ENCODE results near the gene VARS2. TPM values are rescaled to one million over a fixed set of nuclear protein-coding genes. Genes with fewer than 3 reads are reported as not detected.
"Not testable (repeated sequence)": the region's sequence is repeated elsewhere in the genome, so short reads cannot be mapped to it uniquely, and the experiment has no call there.

Gene VARS2
- 10 to 100 TPM; 12.0 to 17.5 (median 12.6) TPM for polyA plus RNA-seq

DNA sequence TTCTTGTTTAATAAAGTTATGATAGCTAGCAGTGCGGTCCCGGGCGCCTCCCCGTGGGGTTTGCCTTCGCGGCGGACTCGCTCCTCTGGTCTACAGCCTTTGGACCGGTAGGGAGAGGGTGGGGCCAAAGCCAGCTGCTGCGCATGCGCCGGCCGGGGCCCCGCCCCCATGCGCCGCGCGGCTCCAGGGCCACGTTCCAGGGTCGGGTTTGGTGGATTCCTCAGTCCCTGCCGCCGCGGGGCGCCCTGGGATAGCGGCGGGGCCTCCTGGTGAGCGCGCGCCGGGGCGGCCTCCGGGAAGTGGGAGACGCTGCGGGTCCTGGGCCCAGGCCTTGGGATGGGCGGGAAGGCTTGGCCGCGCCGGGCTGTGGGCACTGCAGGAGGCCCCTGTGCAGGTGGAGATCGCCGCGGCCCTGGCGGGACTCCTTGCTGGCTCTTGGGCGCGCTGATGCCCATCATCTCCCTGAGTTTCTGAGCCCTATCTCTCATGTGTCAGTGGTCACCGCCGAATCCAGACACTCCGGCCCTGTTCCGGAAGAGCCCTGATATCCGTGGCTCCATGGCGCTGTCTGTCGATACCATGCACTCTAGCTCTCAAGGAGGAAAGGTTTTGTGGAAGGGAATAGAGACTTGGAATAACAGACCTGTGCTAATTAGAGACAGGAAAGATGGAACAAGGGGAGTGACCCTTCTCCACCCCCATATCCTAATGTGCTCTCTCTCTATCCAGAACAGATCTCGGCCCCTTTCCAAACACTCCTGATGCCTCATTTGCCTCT lies at the start of gene VARS2:
Gene VARS2 (plus strand): TSS at position 163 of the 778 bp plus-strand sequence. CDS start 599 bp downstream, at position 762.
- Mint-ChIP-seq H3K27me3 (ENCODE audit: low read depth in 3 of 3) (peaks cover 1 to 8% (median 3%) of the 10 kb centered on the region in 3 donors), H3K36me3 (peaks cover 20 to 30% (median 27%) of the 10 kb centered on the region in 3 donors), H3K27ac (peak within 1 kb of the TSS; percentile 73 to 92 (median 86)), H3K9me3 (no peaks in the 10 kb centered on the region), H3K4me3 (peak within 1 kb of the TSS; percentile 87 to 98 (median 91)), H3K4me1 (peaks cover 20 to 53% of the 10 kb centered on the region in 2 donors)
- peak; percentile 87 to 90 (median 89) for DNase-seq

DNA sequence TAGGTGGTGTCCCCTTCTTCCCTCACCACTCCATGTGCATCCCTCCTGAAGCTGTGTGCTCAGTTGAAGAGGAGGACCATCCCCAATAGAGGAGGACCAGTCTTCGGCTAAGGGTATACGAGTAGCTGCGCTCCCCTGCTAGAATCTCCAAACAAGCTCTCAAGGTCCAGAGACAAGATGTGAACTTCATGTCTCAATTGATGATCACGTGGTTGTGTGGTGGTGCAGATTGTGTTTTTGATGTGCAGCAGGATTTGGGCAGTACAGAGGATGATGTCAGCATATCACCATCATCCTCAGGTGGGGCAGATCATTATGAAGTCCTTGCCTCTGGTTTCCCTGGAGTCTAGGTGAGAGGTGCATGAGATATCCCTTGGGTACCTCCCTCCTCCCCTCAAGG lies 49.7 kb upstream of the VARS2 start:
- DNase-seq, result no peak
- peaks cover 0 to under 1% (median 0%) of the 10 kb centered on the region in 3 donors for H3K27me3 Mint-ChIP-seq (ENCODE audit: low read depth in 3 of 3)
- peaks cover 6 to 11% (median 9%) of the 10 kb centered on the region in 6 donors for H3K9me3 Mint-ChIP-seq
- no peaks in the 10 kb centered on the region for H3K4me1 Mint-ChIP-seq
- no peak overlapping the region for H3K4me3 Mint-ChIP-seq
- H3K27ac Mint-ChIP-seq, result no peak overlapping the region
- peaks cover 3 to 10% (median 8%) of the 10 kb centered on the region in 3 donors for H3K36me3 Mint-ChIP-seq

DNA sequence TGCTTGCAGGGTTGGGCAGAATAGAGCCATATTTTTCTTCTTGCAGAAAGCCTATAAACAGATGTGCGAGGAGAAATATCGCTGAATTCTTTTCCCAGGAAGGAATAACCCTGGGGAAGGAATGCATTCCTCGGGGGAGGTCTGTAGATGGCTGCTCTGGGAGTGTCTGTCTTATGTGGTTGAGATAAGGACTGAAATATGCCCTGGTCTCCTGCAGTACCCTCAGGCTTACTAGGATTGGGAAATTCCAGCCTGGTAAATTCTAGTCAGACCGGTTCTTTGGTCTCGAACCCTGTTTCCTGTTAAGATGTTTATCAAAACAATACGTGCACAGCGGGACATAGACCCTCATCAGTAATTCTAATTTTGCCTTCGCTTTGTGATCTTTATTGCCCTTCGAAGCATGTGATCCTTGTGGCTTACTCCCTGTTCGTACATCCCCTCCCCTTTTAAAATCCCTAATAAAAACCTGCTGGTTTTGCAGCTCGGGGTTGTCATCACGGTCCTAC lies 44.7 kb upstream of the VARS2 start:
- peaks cover 0 to 20% (median 14%) of the 10 kb centered on the region in 3 donors for H3K36me3 Mint-ChIP-seq
- not testable (repeated sequence) for H3K27ac Mint-ChIP-seq; H3K4me1 Mint-ChIP-seq; H3K4me3 Mint-ChIP-seq; DNase-seq; H3K27me3 Mint-ChIP-seq (ENCODE audit: low read depth in 3 of 3)
- peaks cover 9 to 34% (median 25%) of the 10 kb centered on the region in 6 donors for H3K9me3 Mint-ChIP-seq

DNA sequence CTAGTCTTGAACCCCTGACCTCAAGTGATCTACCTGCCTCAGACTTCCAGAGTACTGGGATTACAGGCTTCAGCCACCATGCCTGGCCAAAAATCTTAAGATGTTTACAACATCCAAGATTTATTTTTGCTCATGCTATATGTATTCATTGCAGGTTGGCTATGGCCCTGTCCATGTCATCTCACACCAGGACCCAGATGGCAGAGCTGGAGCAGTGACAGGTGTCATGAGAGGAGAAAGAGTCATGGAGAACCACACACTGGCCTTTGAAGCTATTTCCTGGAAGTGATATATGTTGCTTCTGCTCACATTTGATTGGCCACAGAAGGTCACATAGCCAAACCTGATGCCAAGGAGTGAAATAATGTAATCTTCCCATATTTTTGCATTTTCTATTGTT lies 43.5 kb upstream of the VARS2 start:
- peaks cover under 1 to 3% (median 2%) of the 10 kb centered on the region in 3 donors for H3K27me3 Mint-ChIP-seq (ENCODE audit: low read depth in 3 of 3)
- H3K4me3 Mint-ChIP-seq, result no peak overlapping the region
- H3K4me1 Mint-ChIP-seq, result peaks cover 2 to 8% of the 10 kb centered on the region in 2 donors
- DNase-seq, result no peak
- no peak overlapping the region for H3K27ac Mint-ChIP-seq
- peaks cover 9 to 34% (median 25%) of the 10 kb centered on the region in 6 donors for H3K9me3 Mint-ChIP-seq
- peaks cover 0 to 20% (median 14%) of the 10 kb centered on the region in 3 donors for H3K36me3 Mint-ChIP-seq

DNA sequence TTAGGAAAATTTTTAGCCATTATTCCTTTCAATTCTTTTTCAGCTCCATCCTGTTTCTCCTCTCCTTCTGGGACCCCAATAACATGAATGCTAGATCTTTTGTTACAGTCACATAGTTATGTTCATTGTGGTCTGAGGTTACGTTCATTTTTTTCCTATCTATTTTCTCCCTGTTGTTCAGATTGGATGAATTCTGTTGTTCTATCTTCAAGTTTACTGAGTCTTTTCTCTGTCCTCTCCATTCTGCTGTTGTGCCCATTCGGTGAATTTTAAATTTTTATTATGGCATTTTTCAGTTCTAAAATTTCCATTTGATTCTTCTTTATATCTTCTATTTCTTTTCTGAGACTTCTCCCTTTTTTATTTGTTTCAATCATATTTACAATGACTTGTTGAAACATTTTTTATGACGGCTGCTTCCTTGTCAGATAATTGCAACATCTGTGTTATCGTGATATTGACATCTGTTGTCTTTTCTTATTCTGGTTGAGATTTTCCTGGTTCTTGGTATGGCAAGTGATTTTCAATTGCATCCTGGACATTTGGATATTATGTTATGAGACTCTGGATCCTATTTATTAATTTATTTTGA lies 42.4 kb upstream of the VARS2 start:
- peaks cover 2 to 3% (median 2%) of the 10 kb centered on the region in 3 donors for H3K27me3 Mint-ChIP-seq (ENCODE audit: low read depth in 3 of 3)
- H3K4me3 Mint-ChIP-seq, result peak overlapping the region in 1 of 5 donors; percentile 1
- DNase-seq, result no peak
- peaks cover 2 to 8% of the 10 kb centered on the region in 2 donors for H3K4me1 Mint-ChIP-seq
- H3K9me3 Mint-ChIP-seq, result peaks cover 9 to 34% (median 25%) of the 10 kb centered on the region in 6 donors
- H3K27ac Mint-ChIP-seq, result no peak overlapping the region
- peaks cover 0 to 20% (median 14%) of the 10 kb centered on the region in 3 donors for H3K36me3 Mint-ChIP-seq

DNA sequence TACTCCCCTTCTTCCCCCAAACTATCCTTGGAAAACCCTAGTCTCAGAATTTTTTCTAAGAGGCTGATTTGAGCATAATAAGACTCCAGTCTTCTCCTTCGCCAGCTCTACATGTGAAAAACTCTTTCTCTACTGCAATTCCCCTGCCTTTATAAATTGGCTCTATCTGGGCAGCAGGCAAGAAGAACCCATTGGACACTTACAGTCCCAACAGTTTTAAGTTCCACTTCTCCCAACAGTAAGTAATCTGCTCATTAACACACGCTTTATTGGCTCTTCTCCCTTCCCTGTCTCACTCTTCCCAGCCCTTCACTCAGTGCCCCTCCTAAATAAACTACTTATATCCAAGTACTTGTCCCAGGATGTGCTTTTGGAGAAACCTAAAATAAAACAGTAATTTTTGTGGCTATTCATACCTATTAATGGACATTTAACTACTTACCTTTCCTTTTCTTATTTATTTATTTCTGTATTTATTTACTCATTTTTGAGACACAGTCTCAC lies 40.8 kb upstream of the VARS2 start:
- peaks cover 9 to 34% (median 25%) of the 10 kb centered on the region in 6 donors for H3K9me3 Mint-ChIP-seq
- peaks cover 2 to 3% (median 2%) of the 10 kb centered on the region in 3 donors for H3K27me3 Mint-ChIP-seq (ENCODE audit: low read depth in 3 of 3)
- H3K4me3 Mint-ChIP-seq, result no peak overlapping the region
- H3K4me1 Mint-ChIP-seq, result peaks cover 10 to 17% of the 10 kb centered on the region in 2 donors
- DNase-seq, result no peak
- H3K27ac Mint-ChIP-seq, result no peak overlapping the region
- peaks cover 0 to 20% (median 14%) of the 10 kb centered on the region in 3 donors for H3K36me3 Mint-ChIP-seq

DNA sequence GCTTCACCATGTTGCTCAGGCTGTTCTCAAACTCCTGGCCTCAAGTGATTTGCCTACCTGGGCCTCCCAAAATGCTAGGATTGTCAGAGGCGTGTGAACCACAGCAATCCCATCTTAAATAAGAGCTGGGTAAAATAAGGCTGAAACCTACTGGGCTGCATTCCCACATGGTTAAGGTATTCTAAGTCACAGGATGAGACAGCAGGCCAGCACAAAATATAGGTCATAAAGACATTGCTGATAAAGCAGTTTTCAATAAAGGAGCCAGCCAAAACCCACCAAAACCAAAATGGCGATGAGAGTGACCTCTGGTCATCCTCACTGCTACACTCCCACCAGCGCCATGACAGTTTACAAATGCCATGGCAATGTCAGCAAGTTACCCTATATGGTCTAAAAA lies 40.2 kb upstream of the VARS2 start:
- not testable (repeated sequence) for H3K4me3 Mint-ChIP-seq; DNase-seq; H3K27me3 Mint-ChIP-seq (ENCODE audit: low read depth in 3 of 3); H3K27ac Mint-ChIP-seq
- peaks cover 0 to 20% (median 10%) of the 10 kb centered on the region in 3 donors for H3K36me3 Mint-ChIP-seq
- H3K4me1 Mint-ChIP-seq, result peaks cover 10 to 17% of the 10 kb centered on the region in 2 donors
- H3K9me3 Mint-ChIP-seq, result peaks cover 7 to 30% (median 21%) of the 10 kb centered on the region in 6 donors

DNA sequence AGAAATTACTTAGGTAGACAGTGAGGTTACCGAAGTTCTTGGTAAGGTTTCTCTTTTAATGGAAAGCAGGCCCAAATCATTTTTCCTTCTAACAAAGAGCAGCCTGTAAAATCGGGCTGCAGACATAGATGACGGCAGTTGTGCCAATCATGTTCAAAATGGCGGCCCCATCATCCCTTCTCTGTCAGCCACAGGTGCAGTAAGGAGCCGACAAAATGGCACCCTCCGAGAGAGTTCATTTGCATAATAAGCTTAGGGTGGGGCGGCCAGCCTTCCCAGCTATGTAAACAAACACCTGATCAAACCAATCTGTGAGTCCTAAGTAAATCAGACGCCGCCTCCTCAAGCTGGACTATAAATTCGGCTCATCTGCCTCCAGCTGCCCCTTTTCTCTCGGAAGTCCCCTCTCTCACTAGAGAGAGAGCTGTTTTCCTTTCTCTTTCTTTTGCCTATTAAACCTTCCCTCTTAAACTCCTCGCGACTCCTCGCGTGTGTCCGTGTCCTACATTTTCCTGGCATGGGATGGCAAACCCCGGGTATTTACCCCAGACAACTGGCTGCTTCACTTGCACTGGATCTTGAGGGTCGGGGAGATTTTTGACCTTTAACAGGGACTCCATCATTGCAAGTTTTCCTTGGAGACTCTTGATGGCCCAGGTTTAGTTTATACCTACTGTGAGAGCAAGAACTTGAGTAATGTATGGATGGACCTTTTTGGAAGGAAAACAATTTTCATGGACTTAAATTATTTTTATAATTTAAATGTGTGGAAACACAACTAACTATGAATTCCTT lies 38.6 kb upstream of the VARS2 start:
- peaks cover 10 to 17% of the 10 kb centered on the region in 2 donors for H3K4me1 Mint-ChIP-seq
- H3K4me3 Mint-ChIP-seq, result no peak overlapping the region
- H3K9me3 Mint-ChIP-seq, result peaks cover 5 to 17% (median 10%) of the 10 kb centered on the region in 6 donors
- peak overlapping the region in 1 of 6 donors; percentile 16 for H3K27ac Mint-ChIP-seq
- no peak for DNase-seq
- H3K36me3 Mint-ChIP-seq, result peaks cover 0 to 10% (median 6%) of the 10 kb centered on the region in 3 donors
- H3K27me3 Mint-ChIP-seq (ENCODE audit: low read depth in 3 of 3), result peaks cover 3 to 6% (median 4%) of the 10 kb centered on the region in 3 donors

DNA sequence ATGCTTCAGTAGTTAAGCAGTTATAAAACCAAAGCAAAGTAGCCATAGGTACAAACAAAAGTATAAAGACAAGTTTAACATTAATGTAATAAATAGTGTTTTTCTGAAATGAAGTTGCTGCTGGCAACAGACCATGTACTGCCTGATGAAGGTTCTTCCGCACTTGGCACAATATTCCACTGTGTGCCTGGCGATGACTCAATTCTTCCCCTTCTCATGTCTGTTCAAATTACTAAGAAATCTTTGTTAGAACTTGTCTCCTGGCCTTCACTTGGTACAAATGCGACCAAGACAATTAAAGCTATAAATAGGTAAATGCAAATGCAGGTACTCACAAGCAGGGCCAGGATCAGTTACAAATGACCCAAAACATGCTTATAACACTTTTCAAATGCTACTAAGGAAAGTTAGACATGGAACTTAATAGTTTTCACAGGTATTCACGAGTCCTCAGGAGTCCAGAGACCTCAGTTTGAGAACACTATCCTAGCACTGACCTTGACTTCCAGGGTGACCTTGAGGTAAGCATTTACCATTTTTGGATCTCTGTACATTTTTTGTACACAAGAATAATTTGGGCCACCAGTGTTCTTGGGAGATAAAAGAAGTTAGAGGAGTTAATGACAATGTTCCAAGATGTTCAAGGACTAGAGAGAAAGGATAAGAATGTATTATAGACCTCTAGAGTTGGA lies 37.9 kb upstream of the VARS2 start:
- Mint-ChIP-seq H3K27ac (peak overlapping the region in 1 of 6 donors; percentile 30), H3K4me1 (peaks cover 10 to 17% of the 10 kb centered on the region in 2 donors), H3K36me3 (peaks cover 0 to 6% (median 6%) of the 10 kb centered on the region in 3 donors), H3K4me3 (peak overlapping the region in 1 of 5 donors; percentile 25), H3K9me3 (peaks cover 2 to 10% (median 7%) of the 10 kb centered on the region in 6 donors), H3K27me3 (ENCODE audit: low read depth in 3 of 3) (peaks cover under 1 to 6% (median 4%) of the 10 kb centered on the region in 3 donors)
- no peak for DNase-seq

DNA sequence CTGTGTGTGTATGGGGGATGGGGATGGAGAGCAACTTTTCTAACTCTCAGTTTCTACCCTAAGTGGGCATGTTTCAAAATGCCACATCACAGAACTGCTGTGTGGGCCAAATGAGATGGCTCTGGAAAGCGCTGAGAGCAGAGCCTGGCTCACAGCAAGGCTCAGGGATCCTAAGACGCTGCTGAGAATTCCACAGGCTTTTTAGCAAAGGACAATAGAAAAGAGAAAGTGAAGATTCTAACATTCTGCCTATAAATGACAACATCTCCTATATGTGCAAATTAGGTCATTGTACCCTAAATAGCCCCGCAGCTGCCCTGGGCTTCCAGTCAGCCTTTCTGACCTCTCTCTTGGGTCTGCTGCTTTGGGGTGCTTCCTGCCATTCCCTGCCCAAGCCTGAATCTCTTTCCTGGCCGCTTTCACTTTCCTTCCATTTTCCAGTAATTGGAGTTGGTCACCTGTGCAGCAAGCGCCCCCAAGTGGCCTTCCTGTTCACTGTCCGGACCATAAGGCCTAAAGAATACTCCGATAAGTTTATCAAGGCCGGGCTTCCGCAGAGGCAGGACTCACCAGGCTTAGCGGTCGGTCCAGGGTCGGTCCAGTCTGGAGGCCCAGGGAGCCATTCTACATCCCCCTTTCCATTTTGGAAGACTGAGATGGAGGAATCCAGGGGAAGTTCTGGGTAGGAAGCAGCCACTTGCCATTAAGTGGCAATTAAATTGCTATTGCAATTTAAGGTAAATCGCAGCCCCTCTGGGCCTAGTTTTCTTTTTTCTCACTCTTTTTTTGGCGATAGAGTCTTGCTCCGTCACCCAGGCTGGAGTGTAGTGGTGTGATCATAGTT lies 36.4 kb upstream of the VARS2 start:
- peak; percentile 68 to 76 (median 71) for DNase-seq
- peak overlapping the region; percentile 18 to 88 (median 74) for H3K27ac Mint-ChIP-seq
- H3K36me3 Mint-ChIP-seq, result no peaks in the 10 kb centered on the region
- peaks cover 4 to 6% (median 4%) of the 10 kb centered on the region in 3 donors for H3K27me3 Mint-ChIP-seq (ENCODE audit: low read depth in 3 of 3)
- peaks cover 7 to 9% of the 10 kb centered on the region in 2 donors for H3K4me1 Mint-ChIP-seq
- peaks cover 0 to 2% (median 0%) of the 10 kb centered on the region in 6 donors for H3K9me3 Mint-ChIP-seq
- H3K4me3 Mint-ChIP-seq, result peak overlapping the region; percentile 75 to 95 (median 83)

DNA sequence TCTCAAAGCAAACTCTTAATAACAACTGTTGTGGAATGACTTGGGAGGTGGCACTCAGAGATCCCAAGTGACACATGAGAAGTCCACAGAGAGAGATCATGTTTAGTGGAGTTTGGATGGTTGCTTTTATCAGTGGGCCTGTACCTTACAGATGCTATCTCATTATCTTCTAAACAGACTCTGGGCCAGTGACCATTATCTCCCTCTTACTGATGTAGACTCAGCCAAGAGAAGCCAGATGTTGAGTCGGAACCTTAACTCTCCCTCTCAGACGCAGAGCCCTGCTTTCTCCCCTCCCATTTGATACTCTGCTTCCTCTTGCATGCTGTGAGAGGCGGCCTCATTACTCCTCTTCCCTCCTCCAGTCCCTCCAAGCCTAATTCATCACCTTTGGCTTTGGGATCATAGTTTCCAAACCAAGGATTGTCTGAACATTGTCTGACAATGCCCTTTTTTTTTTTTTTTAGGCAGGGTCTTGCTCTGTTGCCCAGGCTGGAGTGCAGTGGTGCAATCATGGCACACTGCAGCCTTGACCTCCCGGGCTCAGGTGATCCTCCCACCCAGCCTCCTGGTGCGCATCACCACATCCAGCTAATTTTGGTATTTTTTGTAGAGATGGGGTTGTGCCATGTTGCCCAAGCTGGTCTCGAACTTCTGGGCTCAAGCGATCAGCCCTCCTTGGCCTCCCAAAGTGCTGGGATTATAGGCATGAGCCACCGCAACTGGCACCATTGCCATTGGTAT lies 34.2 kb upstream of the VARS2 start:
- Mint-ChIP-seq H3K27ac (peak overlapping the region in 1 of 6 donors; percentile 36), H3K27me3 (ENCODE audit: low read depth in 3 of 3) (peaks cover 4 to 8% (median 4%) of the 10 kb centered on the region in 3 donors), H3K4me3 (no peak overlapping the region), H3K36me3 (peaks cover 0 to 4% (median 0%) of the 10 kb centered on the region in 3 donors), H3K9me3 (no peaks in the 10 kb centered on the region), H3K4me1 (peaks cover 9 to 14% of the 10 kb centered on the region in 2 donors)
- DNase-seq, result no peak

All from immature natural killer cell (primary cell).